Stromal cell of bone marrow (primary cell): Measurements from ENCODE around the gene RORB.

Experiments used
- DNase-seq: peaks from one replicate; pipeline ENCODE4 v3.0.0-alpha.2; 2012; ENCODE audit warnings: low read depth

The RORB gene

DNA sequence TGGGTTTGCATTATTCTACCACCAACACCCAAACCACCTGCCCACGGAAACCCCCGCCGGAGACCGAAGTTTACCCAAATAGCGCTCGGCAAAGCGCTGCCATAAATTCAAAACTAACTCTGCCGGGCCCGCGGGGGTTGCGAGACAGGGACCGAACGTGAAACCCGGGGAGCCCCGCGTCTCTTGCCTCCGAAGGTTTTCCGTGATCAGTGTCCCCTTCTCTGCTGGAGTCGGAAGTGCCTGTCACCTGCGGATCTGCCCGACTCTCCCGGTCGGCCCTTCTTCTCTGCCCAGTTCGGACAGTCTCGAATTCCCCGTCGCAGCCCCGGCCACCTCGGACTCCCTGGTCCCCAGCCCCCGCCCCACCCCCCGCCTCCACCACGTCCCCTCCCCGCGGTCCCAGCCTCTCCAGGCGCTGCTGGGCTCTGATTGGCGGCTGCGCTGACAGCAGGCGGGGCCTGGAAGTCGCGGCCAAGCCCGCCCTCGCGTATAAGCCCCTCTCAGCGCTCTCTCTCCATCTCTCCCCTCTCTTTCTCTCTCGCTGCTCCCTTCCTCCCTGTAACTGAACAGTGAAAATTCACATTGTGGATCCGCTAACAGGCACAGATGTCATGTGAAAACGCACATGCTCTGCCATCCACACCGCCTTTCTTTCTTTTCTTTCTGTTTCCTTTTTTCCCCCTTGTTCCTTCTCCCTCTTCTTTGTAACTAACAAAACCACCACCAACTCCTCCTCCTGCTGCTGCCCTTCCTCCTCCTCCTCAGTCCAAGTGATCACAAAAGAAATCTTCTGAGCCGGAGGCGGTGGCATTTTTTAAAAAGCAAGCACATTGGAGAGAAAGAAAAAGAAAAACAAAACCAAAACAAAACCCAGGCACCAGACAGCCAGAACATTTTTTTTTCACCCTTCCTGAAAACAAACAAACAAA lies at the start of gene RORB:
Gene RORB (plus strand): TSS at position 517 of the 929 bp plus-strand sequence. CDS start 642 bp downstream, outside the sequence.
- DNase-seq, result no peak

GRCh38 chr9:74447451-74448193 lies 49.5 kb upstream of the RORB start:
- DNase-seq, result no peak

GRCh38 chr9:74449060-74449459 lies 48.1 kb upstream of the RORB start:
- no peak for DNase-seq

- DNase-seq, result peak; percentile 13
Observed at GRCh38 chr9:74458832-74459231, 38.3 kb upstream of the RORB start.

DNA sequence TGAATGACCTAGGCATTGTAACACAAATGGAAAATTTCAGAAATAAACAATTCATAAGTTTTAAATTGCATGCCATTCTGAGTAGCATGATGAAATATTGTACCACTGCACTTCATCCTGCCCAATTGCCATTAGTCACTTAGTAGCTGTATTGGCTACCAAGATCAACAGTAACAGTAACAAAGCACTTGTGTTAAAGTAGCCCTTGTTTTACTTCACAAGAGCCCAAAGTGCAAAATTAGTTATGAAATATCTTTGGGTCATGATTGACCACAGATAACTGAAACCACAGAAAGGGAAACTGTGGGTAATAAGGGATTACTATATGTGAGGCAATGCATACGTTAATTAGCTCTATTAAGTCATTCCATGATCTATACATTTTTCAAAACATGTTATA lies 33.3 kb upstream of the RORB start:
- DNase-seq, result peak; percentile 2

DNA sequence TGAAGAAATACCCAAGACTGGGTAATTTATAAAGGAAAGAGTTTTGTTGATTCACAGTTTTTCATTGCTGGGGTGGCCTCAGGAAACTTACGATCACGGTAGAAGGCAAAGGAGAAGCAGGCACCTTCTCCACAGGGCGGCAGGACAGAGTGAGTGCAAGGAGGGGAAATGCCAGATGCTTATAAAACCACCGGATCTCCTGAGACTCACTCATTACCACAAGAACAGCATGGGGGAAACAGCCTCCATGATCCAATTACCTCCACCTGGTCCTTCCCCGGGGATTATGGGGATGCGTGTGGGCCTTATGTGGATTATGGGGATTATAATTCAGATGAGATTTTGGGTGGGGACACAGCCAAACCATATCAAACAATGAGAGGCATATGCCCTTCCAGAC lies 18.5 kb upstream of the RORB start:
- DNase-seq, result no peak

DNA sequence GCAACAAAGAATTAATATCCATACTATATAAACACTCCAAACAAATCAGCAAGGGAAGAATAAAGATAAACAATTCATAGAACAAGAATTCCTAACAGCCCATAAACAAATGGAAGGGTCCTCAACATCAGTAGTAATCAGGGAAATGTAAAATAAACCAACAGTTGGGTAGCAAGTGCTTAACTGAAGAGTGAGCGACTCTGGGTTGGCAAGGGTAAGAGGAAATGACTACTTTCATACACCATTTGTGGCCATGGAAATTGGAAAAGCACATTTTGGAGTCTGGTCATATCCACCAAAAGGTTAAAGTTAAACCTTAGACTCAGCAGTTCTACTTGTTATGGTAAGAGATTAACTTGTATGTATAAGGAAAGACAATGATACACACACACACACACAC lies 17.4 kb upstream of the RORB start:
- no peak for DNase-seq

DNA sequence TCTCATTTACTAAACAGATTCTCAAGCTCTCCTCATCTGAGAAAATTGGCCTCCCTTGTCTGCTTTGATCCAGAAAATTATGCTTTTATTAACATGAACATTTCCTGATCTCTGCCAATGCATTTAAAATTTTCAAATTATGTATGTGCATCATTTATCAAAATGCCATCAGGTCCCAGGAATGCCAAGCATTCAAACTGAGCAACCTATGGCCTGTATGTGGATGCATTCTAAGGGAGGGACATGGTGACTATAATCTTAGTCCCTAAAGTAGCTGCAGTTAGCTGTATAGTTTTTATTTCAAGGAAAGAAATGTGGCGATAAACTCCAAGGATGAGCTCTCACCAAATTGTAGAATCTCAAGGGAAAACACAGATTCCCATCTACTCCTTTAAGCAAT lies 9.7 kb upstream of the RORB start:
- no peak for DNase-seq

GRCh38 chr9:74493512-74493911 lies 3.6 kb upstream of the RORB start:
- DNase-seq, result no peak

- DNase-seq, result no peak
Observed at GRCh38 chr9:74494490-74494889, 2.6 kb upstream of the RORB start.

DNA sequence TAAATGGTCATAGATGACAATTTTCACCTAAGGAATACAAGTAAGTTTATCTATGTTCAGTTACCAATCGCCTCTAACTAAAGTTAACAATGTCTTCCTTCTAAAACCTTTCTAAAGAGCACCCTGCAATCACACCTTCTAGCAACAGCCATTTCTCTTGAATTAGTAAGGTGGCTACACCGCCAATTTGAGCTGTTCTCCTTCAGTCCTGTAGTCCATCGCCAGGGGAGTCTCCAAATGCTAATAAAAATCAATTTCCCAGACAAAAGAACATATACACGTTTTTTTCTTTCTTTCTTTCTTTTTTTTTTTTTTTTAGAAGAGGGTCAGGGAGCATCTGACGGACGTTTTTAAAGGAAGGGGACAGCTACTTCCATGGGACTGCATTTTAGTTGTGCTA lies 729 bp upstream of the RORB start:
- no peak for DNase-seq

DNA sequence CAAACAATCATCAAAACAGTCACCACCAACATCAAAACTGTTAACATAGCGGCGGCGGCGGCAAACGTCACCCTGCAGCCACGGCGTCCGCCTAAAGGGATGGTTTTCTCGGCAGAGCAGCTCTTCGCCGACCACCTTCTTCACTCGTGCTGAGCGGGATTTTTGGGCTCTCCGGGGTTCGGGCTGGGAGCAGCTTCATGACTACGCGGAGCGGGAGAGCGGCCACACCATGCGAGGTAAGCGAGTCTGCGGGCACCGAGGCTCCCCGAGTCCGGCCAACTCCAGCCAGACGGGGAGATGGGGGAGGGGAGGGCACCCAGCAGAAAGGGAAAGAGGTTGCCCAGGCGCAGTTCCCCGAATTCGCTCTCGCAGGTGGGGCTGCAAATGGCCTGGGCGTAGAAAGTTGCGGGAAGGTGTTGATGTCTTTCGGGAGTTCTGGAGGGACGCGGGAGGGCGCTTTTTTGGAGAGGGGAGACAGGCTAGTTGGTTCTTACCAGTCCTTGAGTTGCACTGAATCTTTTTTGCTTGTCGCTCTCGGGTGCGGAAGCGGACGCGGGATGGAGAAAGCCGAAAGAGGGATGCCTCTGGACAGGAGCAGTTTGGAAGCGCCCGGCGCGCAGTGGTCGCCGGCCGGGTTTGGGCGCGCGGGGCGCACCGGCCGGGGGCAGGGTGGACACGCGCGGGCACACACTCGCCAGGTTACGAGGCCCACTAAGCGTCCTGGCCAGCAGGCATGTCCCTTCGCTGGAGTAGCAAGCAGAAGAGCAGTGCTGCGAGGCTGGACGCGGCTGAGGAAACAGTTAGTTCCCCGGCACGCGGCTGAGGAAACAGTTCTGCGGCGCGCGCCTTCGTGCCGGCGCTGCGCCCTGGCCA lies 849 bp downstream of the RORB start:
- no peak for DNase-seq

GRCh38 chr9:74498621-74499095 lies 1.5 kb downstream of the RORB start:
- no peak for DNase-seq

- DNase-seq, result no peak
Observed at GRCh38 chr9:74499111-74499601, 2.0 kb downstream of the RORB start.

GRCh38 chr9:74499770-74500583 lies 2.8 kb downstream of the RORB start:
- no peak for DNase-seq

DNA sequence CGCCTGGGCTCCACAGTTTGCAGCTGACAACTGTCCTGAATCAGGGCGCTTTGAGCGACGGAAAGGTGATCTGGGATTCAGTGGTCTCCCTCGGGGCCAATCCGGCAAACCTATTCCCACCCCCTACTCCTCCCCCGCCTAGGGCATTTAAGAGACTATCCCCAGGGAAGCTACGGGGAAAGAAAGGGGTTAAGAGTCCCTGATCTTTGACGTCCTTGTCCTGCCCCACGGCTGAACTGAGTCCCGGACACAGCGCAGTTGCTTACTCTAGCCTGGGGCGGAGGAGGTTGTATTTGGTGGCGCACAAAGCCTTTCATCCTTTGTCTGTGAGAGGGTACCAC lies 3.4 kb downstream of the RORB start:
- DNase-seq, result no peak

DNA sequence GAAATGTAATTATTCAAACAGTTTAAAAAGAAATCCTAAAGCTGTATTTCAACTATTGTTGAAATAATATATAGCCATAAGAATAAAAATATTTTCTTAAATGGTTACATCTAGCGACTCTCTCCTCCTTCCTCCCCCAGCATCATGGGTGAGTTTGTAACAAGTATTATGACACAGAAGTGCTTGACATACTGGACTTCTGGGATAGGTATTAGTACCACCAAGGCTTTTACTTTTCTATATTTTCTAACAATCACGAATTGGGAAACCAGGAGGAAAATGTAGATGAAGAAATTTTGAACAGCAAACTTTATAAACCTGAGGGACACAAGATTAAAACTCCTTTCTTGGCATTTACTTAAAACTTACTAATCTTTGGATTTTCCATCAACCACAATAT lies 4.4 kb downstream of the RORB start:
- no peak for DNase-seq

DNA sequence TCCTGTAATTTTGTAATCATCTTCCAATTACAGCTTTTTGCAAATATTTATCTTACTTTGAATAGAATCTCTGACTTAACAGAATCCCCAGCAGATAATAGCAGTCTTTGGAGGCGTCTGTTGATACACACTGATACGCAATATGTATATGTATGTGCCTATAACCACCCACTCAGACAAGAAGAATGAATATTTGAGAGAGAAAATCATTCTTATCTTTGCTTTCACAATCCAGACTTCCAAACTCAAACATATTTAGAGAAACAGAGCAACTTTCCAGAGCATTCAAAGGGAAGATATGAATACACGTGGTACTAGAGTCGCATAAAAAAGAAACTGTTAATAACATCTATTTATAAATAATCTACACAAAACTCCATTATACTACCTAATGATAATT lies 6.1 kb downstream of the RORB start:
- DNase-seq, result no peak

- no peak for DNase-seq
Observed at GRCh38 chr9:74503666-74504065, 6.5 kb downstream of the RORB start.

DNA sequence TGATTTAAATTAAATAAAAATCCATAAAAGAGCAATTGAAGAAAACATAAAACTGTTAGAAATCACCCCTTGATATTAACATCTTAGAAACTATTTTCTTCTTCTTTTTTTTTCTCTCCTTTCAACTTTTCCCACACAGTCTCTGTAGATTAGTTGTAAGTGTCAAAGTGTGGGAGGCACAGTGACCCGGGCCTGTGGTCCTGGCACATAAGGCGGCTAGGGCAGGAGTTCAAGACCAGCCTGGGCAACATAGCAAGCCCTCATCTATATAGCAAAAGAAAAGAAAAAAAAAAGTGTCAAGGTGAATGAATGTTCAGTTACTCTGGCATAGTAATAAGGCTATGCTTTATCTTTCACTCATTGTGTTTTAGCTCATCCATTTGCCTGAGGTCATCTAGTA lies 14.2 kb downstream of the RORB start:
- DNase-seq, result no peak

GRCh38 chr9:74512416-74512815 lies 15.3 kb downstream of the RORB start:
- DNase-seq, result no peak
